Endodermal cell (in vitro differentiated cells): ENCODE measurements around the gene SLC27A6. TPM values are rescaled to one million over a fixed set of nuclear protein-coding genes. Genes with fewer than 3 reads are reported as not detected.
A peak's percentile ranks its signal among the peaks of the same experiment; 100 is the strongest.

Experiments
- DNase-seq: peaks from one replicate; pipeline ENCODE4 v3.0.0-alpha.2; 2017
- H3K27ac ChIP-seq: 2 replicates; pipeline ENCODE4 v1.5.1; 2013; ENCODE audit warnings: mild to moderate bottlenecking, low read depth, low read length, moderate library complexity
- H3K27me3 ChIP-seq: 2 replicates; pipeline ENCODE4 v1.6.1; 2013; ENCODE audit warnings: mild to moderate bottlenecking, low read length, moderate library complexity; ENCODE audit not compliant: insufficient read depth, control insufficient read depth, poor library complexity, severe bottlenecking
- H3K36me3 ChIP-seq: 2 replicates; pipeline ENCODE4 v1.7.0; 2013; ENCODE audit warnings: mild to moderate bottlenecking, low read length, moderate library complexity; ENCODE audit not compliant: control insufficient read depth, insufficient read depth
- H3K4me1 ChIP-seq: one replicate; pipeline ENCODE4 v1.7.0; 2013; ENCODE audit warnings: low read length; ENCODE audit not compliant: control insufficient read depth, insufficient read depth
- H3K4me3 ChIP-seq: 2 replicates; pipeline ENCODE4 v1.5.1; 2013; ENCODE audit warnings: mild to moderate bottlenecking, low read length, moderate library complexity
- H3K9ac ChIP-seq: 2 replicates; pipeline ENCODE4 v1.6.1; 2013; ENCODE audit warnings: mild to moderate bottlenecking, low read length, moderate library complexity; ENCODE audit not compliant: poor library complexity, severe bottlenecking; ENCODE audit errors: extremely low read depth
- H3K9me3 ChIP-seq: 2 replicates; pipeline ENCODE4 v1.6.1; 2013; ENCODE audit warnings: mild to moderate bottlenecking, low read length, moderate library complexity; ENCODE audit not compliant: control insufficient read depth
- H3K27ac Mint-ChIP-seq: 2 replicates; pipeline ENCODE4 v1.8.0; 2020; ENCODE audit warnings: mixed read lengths
- H3K27me3 Mint-ChIP-seq: 2 replicates; pipeline ENCODE4 v1.8.0; 2021; ENCODE audit warnings: mild to moderate bottlenecking, mixed read lengths; ENCODE audit not compliant: insufficient read depth
- H3K36me3 Mint-ChIP-seq: 2 replicates; pipeline ENCODE4 v1.8.0; 2020; ENCODE audit warnings: low read depth, mixed read lengths
- H3K4me1 Mint-ChIP-seq: 2 replicates; pipeline ENCODE4 v1.8.0; 2020; ENCODE audit warnings: mixed read lengths
- H3K4me3 Mint-ChIP-seq: 2 replicates; pipeline ENCODE4 v1.8.0; 2020; ENCODE audit warnings: mild to moderate bottlenecking, moderate library complexity, mixed read lengths
- H3K9me3 Mint-ChIP-seq: 2 replicates; pipeline ENCODE4 v1.8.0; 2020; ENCODE audit warnings: mild to moderate bottlenecking, mixed read lengths
- CTCF ChIP-seq: fragments of 200-600 bp; sonication (generic); conservative IDR thresholded peaks from 2 replicates; pipeline ENCODE4 v1.5.0; 2021; ENCODE audit warnings: antibody characterized with exemption, mild to moderate bottlenecking
- WGBS, 2 experiments: methylation state at CpG; one replicate each; pipeline versions ENCODE4 v1.1.5 to v1.1.7; 2013; ENCODE audit warnings: missing lambda C conversion rate in 2 of 2, mixed read lengths in 1 of 2; ENCODE audit not compliant: insufficient coverage in 1 of 2, insufficient read length in 1 of 2; 5-methylcytosine and 5-hydroxymethylcytosine counted together
- total RNA-seq, 2 donors: library from RNA; stranded (reverse); fragmentation: NEBNext Ultra II Directional in 1 of 2; extraction: Animal tissue kit (Norgen Biotek cat#: 25700) in 1 of 2; gene quantifications; 2 replicates in 1 of 2; 3 replicates in 1 of 2; pipeline ENCODE4 v1.2.1, GENCODE V29; 2021

Gene SLC27A6
- total RNA-seq, 2 donors from 2014 or later: 3.3 to 7.2 TPM

- H3K9ac ChIP-seq: no peak overlapping the region
- DNase-seq: no peak
- no peak overlapping the region for H3K27ac ChIP-seq
- TF ChIP-seq CTCF: no peak
- H3K4me3 ChIP-seq: no peak overlapping the region
- Mint-ChIP-seq H3K9me3 (peaks cover 12% of the 10 kb centered on the region), H3K36me3 (no peaks in the 10 kb centered on the region), H3K27me3 (peaks cover 22% of the 10 kb centered on the region), H3K4me3 (no peak overlapping the region), H3K27ac (no peak overlapping the region), H3K4me1 (no peaks in the 10 kb centered on the region)
- WGBS, 2 experiments: 91% methylated on average over 2 of the region's 2 CpGs; no CpG with 5 or more reads in 1 of the 2 experiments
- no peaks in the 10 kb centered on the region for H3K36me3 ChIP-seq
- H3K9me3 ChIP-seq: no peaks in the 10 kb centered on the region
- no peaks in the 10 kb centered on the region for H3K27me3 ChIP-seq
- no peaks in the 10 kb centered on the region for H3K4me1 ChIP-seq
Measured at GRCh38 chr5:128956164-128956563, 9.1 kb upstream of the SLC27A6 start.

GRCh38 chr5:128962211-128962610 lies 3.1 kb upstream of the SLC27A6 start:
- no peak overlapping the region for H3K4me3 Mint-ChIP-seq
- H3K4me3 ChIP-seq: no peak overlapping the region
- no peaks in the 10 kb centered on the region for H3K36me3 ChIP-seq
- no peaks in the 10 kb centered on the region for H3K36me3 Mint-ChIP-seq
- no peaks in the 10 kb centered on the region for H3K9me3 ChIP-seq
- peak; percentile 54 for DNase-seq
- peaks cover 29% of the 10 kb centered on the region for H3K27me3 ChIP-seq
- no peak overlapping the region for H3K9ac ChIP-seq
- 92 to 100% methylated on average over 1 to 6 of the region's 6 CpGs for WGBS, 2 experiments
- no peak overlapping the region for H3K27ac ChIP-seq
- H3K9me3 Mint-ChIP-seq: peaks cover 16% of the 10 kb centered on the region
- H3K4me1 ChIP-seq: peaks cover 3% of the 10 kb centered on the region
- peaks cover 3% of the 10 kb centered on the region for H3K4me1 Mint-ChIP-seq
- TF ChIP-seq CTCF: no peak
- no peak overlapping the region for H3K27ac Mint-ChIP-seq
- peaks cover 66% of the 10 kb centered on the region for H3K27me3 Mint-ChIP-seq

GRCh38 chr5:128965638-128966302 lies 482 bp downstream of the SLC27A6 start:
- H3K9me3 Mint-ChIP-seq: peaks cover 8% of the 10 kb centered on the region
- peaks cover 68% of the 10 kb centered on the region for H3K27me3 Mint-ChIP-seq
- no peak overlapping the region for H3K9ac ChIP-seq

More at GRCh38 chr5:128965638-128966302, 482 bp downstream of the SLC27A6 start:
- Mint-ChIP-seq H3K4me3 (peak overlapping the region; percentile 72), H3K27ac (no peak overlapping the region), H3K4me1 (peaks cover 3% of the 10 kb centered on the region), H3K36me3 (no peaks in the 10 kb centered on the region)
- no peak overlapping the region for H3K27ac ChIP-seq
- 55 to 59% methylated on average over 17 to 24 of the region's 24 CpGs for WGBS, 2 experiments
- no peaks in the 10 kb centered on the region for H3K9me3 ChIP-seq
- peak overlapping the region; percentile 79 for H3K4me3 ChIP-seq
- peak; percentile 73 for DNase-seq
- H3K36me3 ChIP-seq: no peaks in the 10 kb centered on the region
- no peak for TF ChIP-seq CTCF
- H3K27me3 ChIP-seq: peaks cover 29% of the 10 kb centered on the region
- H3K4me1 ChIP-seq: peaks cover 3% of the 10 kb centered on the region
